Panc1 (cell line): Measurements from ENCODE around the gene POM121L2. TPM values are rescaled to one million over a fixed set of nuclear protein-coding genes. Genes with fewer than 3 reads are reported as not detected.

Experiments used
- ATAC-seq: fragments of 200-7000 bp; cut with Tn5 transposase; 2 replicates; pipeline ENCODE4 v1.9.1; 2020; ENCODE audit warnings: mild to moderate bottlenecking, moderate library complexity
- BruUV-seq: library from RNA; stranded (reverse); fragments of 400-500 nt; replicated peaks from 2 replicates; lab custom pipeline; 2021; lab: Mats Ljungman, UMichigan
- CTCF ChIA-PET: fragments of 300-600 bp; sonication (Branson Sonifier 250); formaldehyde crosslinking; loops from one replicate; lab custom pipeline; 2022; ENCODE audit warnings: antibody characterized with exemption; lab: Charles Lee
- POLR2A ChIA-PET: fragments of 300-600 bp; sonication (Branson Sonifier 250); formaldehyde crosslinking; loops from one replicate; lab custom pipeline; 2022; ENCODE audit warnings: antibody characterized with exemption; lab: Charles Lee
- DNase-seq: peaks from one replicate; pipeline ENCODE4 v3.0.0-alpha.2; 2010; ENCODE audit warnings: low read depth, low spot score
- H3K27ac ChIP-seq: 2 replicates; pipeline ENCODE4 v1.5.1; 2011; ENCODE audit warnings: mild to moderate bottlenecking, low read length, inconsistent platforms
- H3K27me3 ChIP-seq: fragments of 200-500 bp; sonication (Bioruptor generic); 2 replicates; pipeline ENCODE4 v1.6.0; 2014; ENCODE audit warnings: low read length, inconsistent platforms; ENCODE audit not compliant: control insufficient read depth, insufficient read depth
- H3K36me3 ChIP-seq: fragments of 200-500 bp; sonication (Bioruptor generic); 2 replicates; pipeline ENCODE4 v1.5.1; 2014; ENCODE audit warnings: inconsistent platforms, mild to moderate bottlenecking, low read length, moderate library complexity; ENCODE audit not compliant: control insufficient read depth, insufficient read depth
- H3K4me1 ChIP-seq: 2 replicates; pipeline ENCODE4 v1.5.1; 2011; ENCODE audit warnings: inconsistent platforms, mild to moderate bottlenecking, low read length, moderate library complexity; ENCODE audit not compliant: control insufficient read depth, insufficient read depth
- H3K4me3 ChIP-seq, 2 experiments: 2 replicates each; pipeline ENCODE4 v1.5.1; 2011 to 2012; ENCODE audit warnings: low read depth in 2 of 2, low read length in 2 of 2, mild to moderate bottlenecking in 2 of 2, inconsistent platforms in 1 of 2, moderate library complexity in 1 of 2
- H3K9me3 ChIP-seq: fragments of 200-500 bp; sonication (Bioruptor generic); 2 replicates; pipeline ENCODE4 v1.5.1; 2014; ENCODE audit warnings: low read depth, mild to moderate bottlenecking, inconsistent platforms, low read length, moderate library complexity; ENCODE audit not compliant: control insufficient read depth, insufficient read depth
- CTCF ChIP-seq: fragments of 450-650 bp; IDR thresholded peaks from 2 replicates; pipeline ENCODE4 v1.5.1; 2017; ENCODE audit warnings: mild to moderate bottlenecking
- POLR2AphosphoS5 ChIP-seq: IDR thresholded peaks from 2 replicates; pipeline ENCODE4 v1.6.1; 2012; ENCODE audit warnings: mild to moderate bottlenecking, low read depth, low read length, moderate library complexity
- REST ChIP-seq, 2 experiments: IDR thresholded peaks; 2 replicates each; pipeline ENCODE4 v1.6.1; 2011 to 2012; ENCODE audit warnings: low read depth in 2 of 2, control low read depth in 1 of 2, low read length in 1 of 2, mild to moderate bottlenecking in 1 of 2, moderate library complexity in 1 of 2; ENCODE audit not compliant: insufficient read depth in 1 of 2
- SIN3A ChIP-seq: IDR thresholded peaks from 2 replicates; pipeline ENCODE4 v1.6.1; 2012; ENCODE audit warnings: low read depth, mild to moderate bottlenecking, low read length, moderate library complexity, borderline replicate concordance; ENCODE audit not compliant: insufficient read depth
- TCF7L2 ChIP-seq: IDR thresholded peaks from 2 replicates; pipeline ENCODE4 v1.6.1; 2011; ENCODE audit warnings: mild to moderate bottlenecking, low read depth, low read length, inconsistent platforms
- in situ Hi-C: cut with HindIII; loops from 2 replicates; pipeline ENCODE4 v1.10.0; 2016; ENCODE audit warnings: low sequenced_read_pairs, low pct_unique_long_range_greater_than_20kb
- intact Hi-C: fragments of 100-400 bp; cut with micrococcal nuclease; formaldehyde crosslinking; loops from one replicate; pipeline ENCODE4 v1.10.0; 2022; ENCODE audit not compliant: unreplicated experiment
- total RNA-seq: library from RNA; stranded (reverse); gene quantifications from one replicate; pipeline ENCODE4 v1.2.1, GENCODE V29; 2021; ENCODE audit not compliant: unreplicated experiment

The POM121L2 gene
- total RNA-seq, 1 experiment from 2014 or later: not detected

- TF ChIP-seq POLR2AphosphoS5 (peak; percentile 44; the same call in 1 of the 2 replicates), TCF7L2 (peak; percentile 59), SIN3A (no peak)
- ATAC-seq (peak; percentile 91), DNase-seq (peak; percentile 92)
- intact Hi-C loops (loop anchor here (5.0 to 10.0 kb wide), 2 partner anchors 139 to 272 kb away; partner anchors contain the start of gene ZNF184), in situ Hi-C loops (no loop called here)
- Histone ChIP-seq H3K36me3 (no peaks in the 10 kb centered on the region), H3K27ac (peak overlapping the region; percentile 37; the same call in 1 of the 2 replicates), H3K4me3 (peak overlapping the region; percentile 75 to 87), H3K4me1 (no peaks in the 10 kb centered on the region), H3K27me3 (no peaks in the 10 kb centered on the region), H3K9me3 (no peaks in the 10 kb centered on the region)
- ChIA-PET POLR2A (no interaction called here), CTCF (no interaction called here)
- no TSS peak for BruUV-seq
Measured at GRCh38 chr6:27332692-27333641, 20.9 kb upstream of the POM121L2 start.

GRCh38 chr6:27327023-27327738 is 15.1 kb upstream of the POM121L2 start:
- no peak overlapping the region for H3K27ac ChIP-seq
- BruUV-seq: no TSS peak
- CTCF ChIA-PET: no interaction called here
- no peaks in the 10 kb centered on the region for H3K4me1 ChIP-seq
- in situ Hi-C loops (no loop called here), intact Hi-C loops (no loop called here)
- no peaks in the 10 kb centered on the region for H3K36me3 ChIP-seq
- H3K27me3 ChIP-seq: no peaks in the 10 kb centered on the region; the same call in 1 of the 2 replicates
- POLR2A ChIA-PET: no interaction called here
- no peak for TF ChIP-seq TCF7L2
- TF ChIP-seq CTCF: no peak
- no peak for TF ChIP-seq POLR2AphosphoS5
- TF ChIP-seq REST (IDR thresholded peaks at IDR 0.05; ENCODE audit: insufficient read depth in 1 of 2, low read depth in 2 of 2, low read length in 1 of 2): no peak
- no peak for TF ChIP-seq SIN3A
- no peaks in the 10 kb centered on the region for H3K9me3 ChIP-seq
- H3K4me3 ChIP-seq: no peak overlapping the region
- ATAC-seq: no peak
- DNase-seq: no peak
